ENCODE data around the gene ZNF664.

GRCh38 chr12:123997908-123998307 lies 24.9 kb downstream of the ZNF664 start:
- TF ChIP-seq POLR2A (IDR thresholded peaks at IDR 0.05; ENCODE audit: low read length) (no peak), GATA1 (IDR thresholded peaks at IDR 0.05; ENCODE audit: low read depth, low read length) (no peak)

Data from erythroblast (primary cell).